Measurements from ENCODE around the gene ZNF507.

Gene ZNF507

GRCh38 chr19:32357720-32358119, 12.3 kb downstream of the ZNF507 start:
- DNase-seq (ENCODE audit: low read depth) = no peak
- peak; percentile 34; the same call in 1 of the 2 replicates for TF ChIP-seq CTCF (conservative IDR thresholded peaks at IDR 0.05; ENCODE audit: low read length)

GRCh38 chr19:32358321-32358720, 12.9 kb downstream of the ZNF507 start:
- DNase-seq (ENCODE audit: low read depth) = no peak
- H3K4me3 ChIP-seq (ENCODE audit: low read length) = no peak overlapping the region
- no peak for TF ChIP-seq CTCF (conservative IDR thresholded peaks at IDR 0.05; ENCODE audit: low read length)

More at GRCh38 chr19:32357720-32358119, 12.3 kb downstream of the ZNF507 start:
- no peak overlapping the region for H3K4me3 ChIP-seq (ENCODE audit: low read length)

GRCh38 chr19:32359581-32359980, 14.2 kb downstream of the ZNF507 start:
- TF ChIP-seq CTCF (conservative IDR thresholded peaks at IDR 0.05; ENCODE audit: low read length) = no peak

GRCh38 chr19:32361574-32362317, 16.3 kb downstream of the ZNF507 start:
- DNase-seq (ENCODE audit: low read depth) = no peak
- H3K4me3 ChIP-seq (ENCODE audit: low read length) = no peak overlapping the region
- TF ChIP-seq CTCF (conservative IDR thresholded peaks at IDR 0.05; ENCODE audit: low read length) = no peak

More at GRCh38 chr19:32359581-32359980, 14.2 kb downstream of the ZNF507 start:
- no peak overlapping the region for H3K4me3 ChIP-seq (ENCODE audit: low read length)
- DNase-seq (ENCODE audit: low read depth) = no peak

- no peak for TF ChIP-seq CTCF (conservative IDR thresholded peaks at IDR 0.05; ENCODE audit: low read length)
- no peak overlapping the region for H3K4me3 ChIP-seq (ENCODE audit: low read length)
- no peak for DNase-seq (ENCODE audit: low read depth)
Observed at GRCh38 chr19:32362318-32362691, 16.9 kb downstream of the ZNF507 start.

GRCh38 chr19:32363175-32363574, 17.8 kb downstream of the ZNF507 start:
- peak; percentile 53 for DNase-seq (ENCODE audit: low read depth)
- TF ChIP-seq CTCF (conservative IDR thresholded peaks at IDR 0.05; ENCODE audit: low read length) = no peak
- H3K4me3 ChIP-seq (ENCODE audit: low read length) = no peak overlapping the region

GRCh38 chr19:32363632-32364031, 18.2 kb downstream of the ZNF507 start:
- TF ChIP-seq CTCF (conservative IDR thresholded peaks at IDR 0.05; ENCODE audit: low read length) = no peak
- no peak overlapping the region for H3K4me3 ChIP-seq (ENCODE audit: low read length)
- no peak for DNase-seq (ENCODE audit: low read depth)

Measured in AG10803 (cell line).